MCF 10A (cell line): ENCODE measurements around the gene TMEM140. TPM values are rescaled to one million over a fixed set of nuclear protein-coding genes. Genes with fewer than 3 reads are reported as not detected.

Experiments
- BruUV-seq: library from RNA; stranded (reverse); fragments of 400-500 nt; replicated peaks from 2 replicates; lab custom pipeline; 2021; lab: Mats Ljungman, UMichigan
- CTCF ChIA-PET: fragments of 300-600 bp; sonication (Branson Sonifier 250); formaldehyde crosslinking; extraction: SDS; loops from one replicate; lab custom pipeline; 2021; ENCODE audit warnings: antibody characterized with exemption, inconsistent platforms; lab: Yijun Ruan, JAX
- POLR2A ChIA-PET: fragments of 300-600, 350-650 bp; sonication (Branson Sonifier 250); formaldehyde crosslinking; extraction: SDS; loops from one replicate; lab custom pipeline; 2020; ENCODE audit warnings: antibody characterized with exemption, inconsistent platforms; lab: Yijun Ruan, JAX
- DNase-seq: peaks from one replicate; pipeline ENCODE4 v3.0.0-alpha.2; 2018; ENCODE audit not compliant: unreplicated experiment
- H3K27ac Mint-ChIP-seq: one replicate; pipeline ENCODE4 v1.8.0; 2022; ENCODE audit warnings: mild to moderate bottlenecking, low read depth, mixed read lengths; ENCODE audit not compliant: unreplicated experiment
- H3K27me3 Mint-ChIP-seq: one replicate; pipeline ENCODE4 v1.8.0; 2022; ENCODE audit warnings: mixed read lengths; ENCODE audit not compliant: insufficient read depth, unreplicated experiment
- H3K36me3 Mint-ChIP-seq: one replicate; pipeline ENCODE4 v1.8.0; 2022; ENCODE audit warnings: mild to moderate bottlenecking, moderate library complexity, mixed read lengths; ENCODE audit not compliant: insufficient read depth, unreplicated experiment
- H3K4me1 Mint-ChIP-seq: one replicate; pipeline ENCODE4 v1.8.0; 2022; ENCODE audit warnings: mixed read lengths; ENCODE audit not compliant: insufficient read depth, unreplicated experiment
- H3K4me3 Mint-ChIP-seq: one replicate; pipeline ENCODE4 v1.8.0; 2022; ENCODE audit warnings: mild to moderate bottlenecking, moderate library complexity, mixed read lengths; ENCODE audit not compliant: unreplicated experiment
- H3K9me3 Mint-ChIP-seq: one replicate; pipeline ENCODE4 v1.8.0; 2022; ENCODE audit warnings: mixed read lengths; ENCODE audit not compliant: unreplicated experiment
- CTCF ChIP-seq: fragments of 200-600 bp; IDR thresholded peaks from one replicate; pipeline ENCODE4 v1.8.0; 2022; ENCODE audit warnings: antibody characterized with exemption, mild to moderate bottlenecking; ENCODE audit not compliant: unreplicated experiment
- intact Hi-C: fragments of 100-400 bp; cut with micrococcal nuclease; formaldehyde crosslinking; loops from 2 replicates; pipeline ENCODE4 v1.14.1; 2022
- total RNA-seq: library from RNA; stranded (reverse); gene quantifications from 2 replicates; pipeline ENCODE4 v1.2.3, GENCODE V29; 2022

The TMEM140 gene
- total RNA-seq, 1 experiment from 2014 or later, result not detected

- no peak overlapping the region for H3K27ac Mint-ChIP-seq
- H3K4me1 Mint-ChIP-seq, result peaks cover 11% of the 10 kb centered on the region
- no peak for DNase-seq
- no TSS peak for BruUV-seq
- ChIA-PET CTCF (interaction anchor here (0.5 to 1.5 kb wide), 2 partner anchors 9 to 509 kb away, joined by 3 read pairs; partner anchors contain the start of gene CYREN), POLR2A (interaction anchor here (0.9 kb wide), 1 partner anchor 14 kb away, joined by 3 read pairs; the partner anchor contains the start of gene TMEM140)
- peaks cover 11% of the 10 kb centered on the region for H3K36me3 Mint-ChIP-seq
- no peaks in the 10 kb centered on the region for H3K27me3 Mint-ChIP-seq
- no peak overlapping the region for H3K4me3 Mint-ChIP-seq
- peaks cover 9% of the 10 kb centered on the region for H3K9me3 Mint-ChIP-seq
- intact Hi-C loops, result no loop called here
- no peak for TF ChIP-seq CTCF
Measured at GRCh38 chr7:135161669-135162068, 13.8 kb downstream of the TMEM140 start.

- ChIA-PET POLR2A (interaction anchor here (0.7 kb wide), 1 partner anchor 981 kb away, joined by 4 read pairs; no protein-coding TSS in a partner anchor), CTCF (interaction anchor here (0.5 kb wide), 1 partner anchor 508 kb away, joined by 3 read pairs; no protein-coding TSS in a partner anchor)
- Mint-ChIP-seq H3K36me3 (peaks cover 19% of the 10 kb centered on the region), H3K27me3 (no peaks in the 10 kb centered on the region), H3K9me3 (peaks cover 6% of the 10 kb centered on the region), H3K27ac (no peak overlapping the region), H3K4me1 (peaks cover 15% of the 10 kb centered on the region), H3K4me3 (no peak overlapping the region)
- no peak for TF ChIP-seq CTCF
- no TSS peak for BruUV-seq
- intact Hi-C loops, result no loop called here
- DNase-seq, result no peak
Measured at GRCh38 chr7:135162382-135163001, 14.6 kb downstream of the TMEM140 start.

- H3K4me3 Mint-ChIP-seq, result no peak overlapping the region
- POLR2A ChIA-PET, result interaction anchor here (0.9 to 3.2 kb wide), 5 partner anchors 8 to 178 kb away, joined by 3 to 11 read pairs (median 3); partner anchors contain the start of genes AGBL3 and TMEM140
- peaks cover 31% of the 10 kb centered on the region for H3K36me3 Mint-ChIP-seq
- intact Hi-C loops, result no loop called here
- no TSS peak for BruUV-seq
- H3K4me1 Mint-ChIP-seq, result peaks cover 25% of the 10 kb centered on the region
- no peak for TF ChIP-seq CTCF
- CTCF ChIA-PET, result interaction anchor here (1.2 kb wide), 1 partner anchor 177 kb away, joined by 5 read pairs; no protein-coding TSS in a partner anchor
- H3K27me3 Mint-ChIP-seq, result no peaks in the 10 kb centered on the region
- H3K9me3 Mint-ChIP-seq, result peaks cover 6% of the 10 kb centered on the region
- H3K27ac Mint-ChIP-seq, result no peak overlapping the region
- no peak for DNase-seq
Measured at GRCh38 chr7:135164357-135165061, 16.6 kb downstream of the TMEM140 start.

- H3K27me3 Mint-ChIP-seq, result no peaks in the 10 kb centered on the region
- peaks cover 18% of the 10 kb centered on the region for H3K4me1 Mint-ChIP-seq
- peaks cover 6% of the 10 kb centered on the region for H3K9me3 Mint-ChIP-seq
- no peak for DNase-seq
- intact Hi-C loops, result no loop called here
- BruUV-seq, result TSS peak; percentile 6
- ChIA-PET POLR2A (interaction anchor here (1.3 to 3.2 kb wide), 4 partner anchors 18 to 476 kb away, joined by 3 to 11 read pairs (median 6); partner anchors contain the start of genes AGBL3 and TMEM140), CTCF (interaction anchor here (0.5 kb wide), 1 partner anchor 109 kb away, joined by 4 read pairs; no protein-coding TSS in a partner anchor)
- H3K27ac Mint-ChIP-seq, result no peak overlapping the region
- peaks cover 32% of the 10 kb centered on the region for H3K36me3 Mint-ChIP-seq
- H3K4me3 Mint-ChIP-seq, result no peak overlapping the region
- TF ChIP-seq CTCF, result no peak
Measured at GRCh38 chr7:135165862-135166261, 18.0 kb downstream of the TMEM140 start.
